SKM-1 (cell line): Measurements from ENCODE around the gene KIF5C.

Experiments
- DNase-seq: peaks from one replicate; lab custom pipeline; 2025; ENCODE audit not compliant: unreplicated experiment; lab: John Stamatoyannopoulos, UW

Gene KIF5C

GRCh38 chr2:148924514-148925178 is 49.6 kb downstream of the KIF5C start:
- no peak for DNase-seq

GRCh38 chr2:148926291-148926961 is 51.4 kb downstream of the KIF5C start:
- DNase-seq, result peak; percentile 12

GRCh38 chr2:148926981-148927401 is 52.0 kb downstream of the KIF5C start:
- DNase-seq, result peak; percentile 2

GRCh38 chr2:148928395-148928794 is 53.4 kb downstream of the KIF5C start:
- no peak for DNase-seq

GRCh38 chr2:148930046-148930775 is 55.2 kb downstream of the KIF5C start:
- no peak for DNase-seq

GRCh38 chr2:148932536-148932935 is 57.5 kb downstream of the KIF5C start:
- DNase-seq, result no peak

- DNase-seq, result no peak
These were observed 58.4 kb downstream of the KIF5C start for GRCh38 chr2:148933456-148933855.

GRCh38 chr2:148935791-148936190 is 60.8 kb downstream of the KIF5C start:
- no peak for DNase-seq

- DNase-seq, result no peak
These were observed 61.9 kb downstream of the KIF5C start for GRCh38 chr2:148936857-148937450.

- DNase-seq, result no peak
These were observed 64.2 kb downstream of the KIF5C start for GRCh38 chr2:148939271-148939670.

GRCh38 chr2:148943097-148943496 is 68.1 kb downstream of the KIF5C start:
- no peak for DNase-seq

GRCh38 chr2:148944536-148944935 is 69.5 kb downstream of the KIF5C start:
- no peak for DNase-seq

- DNase-seq, result no peak
These were observed 72.3 kb downstream of the KIF5C start for GRCh38 chr2:148947299-148947698.

- DNase-seq, result peak; percentile 65
These were observed 73.8 kb downstream of the KIF5C start for GRCh38 chr2:148948868-148949267.

GRCh38 chr2:148949348-148949747 is 74.3 kb downstream of the KIF5C start:
- DNase-seq, result no peak

GRCh38 chr2:148952621-148953020 is 77.6 kb downstream of the KIF5C start:
- DNase-seq, result no peak

- no peak for DNase-seq
These were observed 78.4 kb downstream of the KIF5C start for GRCh38 chr2:148953426-148953825.

- DNase-seq, result no peak
These were observed 79.5 kb downstream of the KIF5C start for GRCh38 chr2:148954536-148954935.

GRCh38 chr2:148955798-148956197 is 80.8 kb downstream of the KIF5C start:
- DNase-seq, result no peak

- no peak for DNase-seq
These were observed 82.0 kb downstream of the KIF5C start for GRCh38 chr2:148957023-148957422.

- DNase-seq, result no peak
These were observed 84.7 kb downstream of the KIF5C start for GRCh38 chr2:148959745-148960144.

- DNase-seq, result no peak
These were observed 85.5 kb downstream of the KIF5C start for GRCh38 chr2:148960483-148960882.
